HG03196 (cell line): Measurements from ENCODE around the gene WDPCP.
A peak's percentile ranks its signal among the peaks of the same experiment; 100 is the strongest.
"Not testable (repeated sequence)": the region's sequence is repeated elsewhere in the genome, so short reads cannot be mapped to it uniquely, and the experiment has no call there.

Experiments
- ATAC-seq: cut with Tn5 transposase; IDR thresholded peaks from one replicate; pipeline ENCODE4 v1.9.1; 2021; ENCODE audit not compliant: unreplicated experiment

WDPCP gene

DNA sequence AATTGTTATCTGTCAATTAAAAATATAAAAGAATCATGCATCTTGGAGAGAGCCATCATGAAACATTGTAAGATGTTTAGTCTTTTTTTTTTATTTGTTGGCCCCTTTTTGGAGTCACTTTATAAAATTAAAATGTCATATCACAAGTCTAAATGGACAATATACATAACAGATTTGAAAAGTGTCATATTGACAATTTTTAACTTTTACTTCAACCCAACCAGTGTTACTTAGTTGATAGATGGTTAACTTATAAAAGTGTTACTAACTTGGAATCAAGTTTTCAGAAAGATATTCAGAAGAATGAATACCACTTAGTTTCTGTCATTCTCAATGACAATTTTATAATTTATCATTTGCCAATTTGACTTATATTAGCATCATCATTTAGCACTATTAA, 319.3 kb downstream of the WDPCP start:
- no peak for ATAC-seq

- ATAC-seq, result no peak
Observed at GRCh38 chr2:63261137-63261621, 327.1 kb downstream of the WDPCP start.

GRCh38 chr2:63257473-63257872, 330.8 kb downstream of the WDPCP start:
- no peak for ATAC-seq

- no peak for ATAC-seq
Observed at GRCh38 chr2:63249161-63249560, 339.1 kb downstream of the WDPCP start.

- ATAC-seq, result no peak
Observed at GRCh38 chr2:63242747-63243146, 345.5 kb downstream of the WDPCP start.

- ATAC-seq, result no peak
Observed at GRCh38 chr2:63225964-63226686, 362.2 kb downstream of the WDPCP start.

GRCh38 chr2:63218800-63219526, 369.3 kb downstream of the WDPCP start:
- no peak for ATAC-seq

DNA sequence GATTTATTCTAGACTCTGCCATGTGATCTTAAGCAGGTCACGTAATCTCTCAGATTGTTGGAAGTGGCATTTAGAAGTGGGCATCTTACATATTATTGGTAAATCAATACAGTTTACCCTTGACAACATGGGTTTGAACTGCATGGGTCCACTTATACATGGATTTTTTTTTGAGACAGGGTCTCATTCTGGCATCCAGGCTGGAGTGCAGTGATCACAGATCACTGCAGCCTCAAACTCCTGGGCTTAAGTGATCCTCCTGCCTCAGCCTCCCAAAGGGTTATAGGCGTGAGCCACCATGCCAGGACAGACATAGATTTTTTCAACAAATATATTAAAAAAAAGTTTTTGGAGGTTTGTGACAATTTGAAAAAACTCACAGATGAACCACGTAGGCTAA, 393.0 kb downstream of the WDPCP start:
- no peak for ATAC-seq

DNA sequence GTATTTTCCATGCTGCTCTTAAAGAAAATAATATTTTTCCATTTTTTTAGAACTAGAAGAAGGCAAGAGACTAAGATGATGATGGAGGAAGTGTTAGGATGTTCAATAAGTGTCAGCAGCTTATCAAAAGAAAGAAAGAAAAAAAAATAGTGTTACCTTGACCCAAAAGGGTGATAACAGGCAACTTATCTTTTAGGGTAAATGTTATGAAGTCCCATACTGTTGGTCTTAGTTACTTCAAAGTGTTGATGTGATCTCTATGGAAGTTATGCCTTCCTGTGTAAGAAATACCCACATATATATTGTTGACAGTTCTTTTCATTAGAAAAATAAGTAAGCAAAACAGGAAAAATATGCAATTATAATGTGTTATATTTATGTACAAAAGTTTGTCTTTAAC, 394.1 kb downstream of the WDPCP start:
- no peak for ATAC-seq

- no peak for ATAC-seq
Observed at GRCh38 chr2:63192889-63193774, 395.1 kb downstream of the WDPCP start.

DNA sequence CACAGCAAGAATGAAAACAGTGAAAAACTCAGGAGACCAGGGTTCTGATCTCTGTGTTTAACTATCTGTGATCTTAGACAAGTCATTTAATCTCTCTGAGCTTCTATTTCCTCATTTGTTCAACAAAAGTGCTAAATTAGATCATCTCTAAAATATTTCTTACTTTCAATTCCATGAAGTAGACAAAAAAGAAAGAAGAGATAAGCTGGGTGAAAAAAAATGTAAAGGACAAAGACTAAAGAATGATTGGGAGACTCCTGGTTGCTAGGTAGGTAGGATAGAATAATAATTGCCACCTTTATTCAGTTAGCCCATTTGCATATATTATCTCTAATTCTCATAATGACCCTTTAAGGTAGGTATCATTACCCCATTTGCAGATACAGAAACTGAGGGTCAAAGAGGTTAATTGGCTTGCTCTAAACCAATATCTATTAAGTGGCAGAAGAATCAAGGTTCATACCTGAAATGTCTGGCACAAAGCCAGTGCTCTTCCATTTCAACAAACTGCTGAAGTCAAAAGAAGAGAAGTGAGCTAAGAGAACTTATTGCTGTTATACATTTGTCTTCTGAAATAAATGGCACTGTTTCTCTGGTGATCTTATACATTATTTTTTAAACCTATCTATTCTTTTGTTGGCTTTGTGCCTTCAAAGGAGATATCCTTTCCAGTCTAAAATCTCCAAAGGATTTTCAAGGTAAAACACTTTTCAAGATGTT, 395.9 kb downstream of the WDPCP start:
- ATAC-seq, result no peak

- no peak for ATAC-seq
Observed at GRCh38 chr2:63189026-63189425, 399.3 kb downstream of the WDPCP start.

- no peak for ATAC-seq
Observed at GRCh38 chr2:63186331-63186730, 401.9 kb downstream of the WDPCP start.

GRCh38 chr2:63163161-63163820, 425.0 kb downstream of the WDPCP start:
- no peak for ATAC-seq

DNA sequence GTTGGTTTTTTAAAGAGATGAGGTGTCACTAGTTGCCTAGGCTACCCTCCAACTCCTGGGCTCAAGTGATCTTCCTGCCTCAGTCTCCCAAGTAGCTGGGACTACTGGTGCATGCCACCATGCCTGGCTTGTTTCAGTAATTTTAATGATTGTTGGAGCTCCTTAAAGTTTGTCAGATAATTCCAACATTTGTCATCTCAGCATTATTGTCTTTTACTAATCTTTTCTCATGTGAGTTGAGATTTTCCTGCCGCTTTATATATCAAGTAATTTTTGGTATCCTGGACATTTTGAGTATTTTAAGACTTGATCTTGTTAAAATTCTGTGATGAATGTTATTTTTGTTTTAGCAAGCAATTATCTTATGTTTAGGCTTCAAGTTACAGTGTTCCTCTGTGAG, 429.0 kb downstream of the WDPCP start:
- ATAC-seq, result no peak

- not testable (repeated sequence) for ATAC-seq
Observed at GRCh38 chr2:63136683-63137082, 451.6 kb downstream of the WDPCP start.

GRCh38 chr2:63132020-63132419, 456.3 kb downstream of the WDPCP start:
- ATAC-seq, result no peak

DNA sequence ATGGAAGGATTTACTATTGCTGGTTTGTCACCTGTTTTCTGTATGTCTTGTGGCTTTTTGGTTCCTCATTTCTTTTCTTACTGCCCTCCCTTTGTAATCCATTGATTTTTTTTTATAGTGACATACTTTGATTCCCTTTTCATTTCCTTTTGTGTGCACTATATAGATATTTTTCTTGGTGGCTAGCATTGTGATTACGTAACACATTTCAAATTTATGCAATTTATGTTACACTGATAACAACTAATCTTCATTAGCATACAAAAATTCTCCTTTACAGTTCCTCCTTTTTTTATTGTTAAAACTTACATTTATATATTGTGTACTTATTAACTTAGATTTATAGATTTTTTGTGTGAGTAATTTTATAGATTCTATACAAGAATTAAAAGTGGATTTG, 457.1 kb downstream of the WDPCP start:
- no peak for ATAC-seq

DNA sequence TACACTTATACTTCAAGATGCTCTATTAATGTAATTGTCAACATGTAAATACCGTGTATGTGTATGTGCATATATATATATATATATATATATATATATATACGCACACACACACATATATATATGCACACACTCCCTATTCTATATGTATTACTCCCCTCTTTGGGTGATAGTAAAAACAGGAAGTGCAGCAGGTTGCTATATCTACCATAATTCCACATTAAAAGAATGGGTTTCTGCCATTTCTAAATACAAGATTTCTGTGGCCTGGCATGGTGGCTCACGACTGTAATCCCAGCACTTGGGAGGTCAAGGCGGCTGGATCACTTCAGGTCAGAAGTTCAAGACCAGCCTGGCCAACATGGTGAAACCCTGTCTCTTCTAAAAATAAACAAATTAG, 460.7 kb downstream of the WDPCP start:
- no peak for ATAC-seq

GRCh38 chr2:63124850-63125249, 463.4 kb downstream of the WDPCP start:
- peak; percentile 73 for ATAC-seq
